Islet of Langerhans (tissue), 1 donor: ENCODE results near the gene PCDHA1.
"Not testable (repeated sequence)": the region's sequence is repeated elsewhere in the genome, so short reads cannot be mapped to it uniquely, and the experiment has no call there.

Experiments
- FAIRE-seq: peaks from one replicate; lab custom pipeline; 2011; peaks lifted over from hg19 to GRCh38; lab: Jason Lieb, UNC

The PCDHA1 gene

DNA sequence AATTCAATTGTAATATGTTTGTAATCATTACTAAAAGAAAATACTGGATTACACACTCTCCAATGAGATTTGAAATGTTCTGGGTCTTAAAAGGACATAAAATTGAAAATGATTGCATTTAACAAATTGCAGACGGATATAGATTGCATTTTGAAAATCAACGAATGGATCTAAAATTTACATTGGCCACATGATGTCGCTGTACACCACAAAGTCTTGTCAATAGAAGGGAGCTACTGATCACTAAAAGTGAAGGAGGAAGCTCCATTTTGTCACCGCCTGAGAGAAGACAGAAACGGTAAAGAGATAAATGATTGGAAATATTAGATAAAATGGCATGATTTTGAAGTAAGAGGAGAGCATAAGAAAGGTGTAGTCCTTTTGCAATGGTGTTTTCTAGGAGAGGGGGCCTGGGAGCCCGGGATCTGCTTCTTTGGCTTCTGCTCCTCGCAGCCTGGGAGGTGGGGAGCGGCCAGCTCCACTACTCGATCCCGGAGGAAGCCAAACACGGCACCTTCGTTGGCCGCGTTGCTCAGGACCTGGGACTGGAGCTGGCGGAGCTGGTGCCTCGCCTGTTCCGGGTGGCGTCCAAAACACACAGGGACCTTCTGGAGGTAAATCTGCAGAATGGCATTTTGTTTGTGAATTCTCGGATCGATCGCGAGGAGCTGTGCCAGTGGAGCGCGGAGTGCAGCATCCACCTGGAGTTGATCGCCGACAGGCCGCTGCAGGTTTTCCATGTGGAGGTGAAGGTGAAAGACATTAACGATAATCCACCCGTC, at the start of gene PCDHA1:
TSS of gene PCDHA1 (plus strand) at position 236 of the 782 bp plus-strand sequence.
- no peak for FAIRE-seq

DNA sequence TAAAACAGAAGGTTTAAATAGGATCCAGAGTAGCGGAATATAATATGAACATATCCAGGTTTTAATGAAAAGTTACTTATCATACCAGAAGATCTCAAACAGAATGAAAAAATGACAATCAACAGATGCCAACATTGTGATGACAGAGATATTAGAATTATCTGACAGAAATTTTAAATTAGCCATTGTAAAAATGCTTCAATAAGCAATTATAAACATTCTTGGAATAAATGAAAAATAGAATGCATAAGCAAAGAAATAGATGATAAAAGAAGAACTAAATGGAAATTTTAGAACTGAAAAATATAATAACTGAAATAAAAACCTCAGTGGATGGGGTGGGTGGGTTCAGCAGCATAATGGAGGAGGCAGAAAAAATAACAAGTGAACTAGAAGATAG, 48.5 kb upstream of the PCDHA1 start:
- FAIRE-seq, result no peak

DNA sequence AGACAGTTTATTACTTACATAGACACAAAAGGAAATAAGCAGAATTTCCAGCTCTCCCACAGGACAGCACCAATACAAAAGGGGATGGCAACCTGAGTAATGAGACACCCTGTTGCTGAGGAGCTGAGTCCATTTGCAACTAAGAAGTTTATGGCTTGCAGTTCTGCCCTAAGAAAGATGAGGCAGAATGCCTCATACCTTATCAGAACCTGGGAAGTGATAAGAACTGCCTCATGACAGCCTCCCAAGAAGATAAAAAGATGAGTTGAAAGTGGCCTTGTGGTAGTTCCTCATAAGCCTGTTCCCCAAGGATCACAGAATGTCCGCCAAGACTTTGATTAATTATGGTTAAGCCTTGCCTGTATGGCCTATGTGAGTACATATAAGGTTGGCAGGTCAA, 44.0 kb upstream of the PCDHA1 start:
- no peak for FAIRE-seq

DNA sequence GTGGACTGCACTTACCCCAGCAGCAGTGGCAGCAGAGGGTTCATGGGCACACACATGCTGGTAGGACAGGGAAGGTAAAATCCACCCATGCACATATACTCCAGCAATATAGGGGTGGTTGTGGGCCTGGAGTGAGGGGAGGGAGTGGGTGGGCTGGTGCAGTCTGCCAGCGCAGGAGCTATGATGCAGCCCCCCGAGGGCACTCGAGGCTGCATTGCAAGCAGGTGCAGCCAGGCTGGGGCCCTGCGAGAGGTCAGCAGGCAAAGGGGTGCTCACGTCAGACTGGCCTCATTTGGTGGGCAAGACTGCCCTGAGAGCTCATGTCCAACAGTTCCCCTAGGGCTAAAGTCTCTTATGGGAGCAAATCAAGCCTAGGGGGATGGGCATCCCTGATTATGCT, 32.4 kb upstream of the PCDHA1 start:
- FAIRE-seq, result no peak

DNA sequence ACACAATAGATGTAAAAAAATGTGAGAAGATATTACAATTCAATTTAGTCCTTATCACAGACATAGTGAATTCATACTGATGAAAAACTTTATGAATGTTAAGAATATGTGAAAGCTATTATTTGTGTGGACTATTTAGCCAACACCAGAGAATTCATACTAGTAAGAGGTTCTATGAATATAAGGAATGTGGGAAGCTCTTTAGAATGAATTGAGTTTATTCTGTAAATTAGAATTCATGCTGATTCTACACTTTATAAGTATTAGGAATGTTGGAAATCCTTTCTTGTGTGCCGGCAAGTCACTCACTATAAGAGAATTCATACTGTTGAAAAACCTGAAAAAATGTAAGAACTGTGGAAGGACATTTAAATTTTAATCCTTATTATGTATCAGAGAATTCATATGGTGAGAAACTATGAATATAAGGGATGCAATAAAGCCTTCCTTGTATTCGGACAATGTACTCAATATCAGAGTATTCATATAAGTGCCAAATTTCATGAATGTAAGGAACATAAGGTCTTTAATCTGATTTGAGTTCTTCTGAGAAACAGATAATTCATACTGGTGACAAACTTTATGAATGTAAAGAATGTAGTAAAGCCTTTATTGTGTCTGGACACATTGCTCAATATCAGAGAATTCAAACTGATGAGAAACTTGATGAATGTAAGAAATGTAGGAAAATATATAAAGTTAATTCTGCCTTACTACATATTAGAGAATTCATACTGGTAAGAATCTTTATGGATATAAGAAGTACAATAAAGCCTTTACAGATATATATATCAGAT, 21.6 kb upstream of the PCDHA1 start:
- FAIRE-seq, result no peak

DNA sequence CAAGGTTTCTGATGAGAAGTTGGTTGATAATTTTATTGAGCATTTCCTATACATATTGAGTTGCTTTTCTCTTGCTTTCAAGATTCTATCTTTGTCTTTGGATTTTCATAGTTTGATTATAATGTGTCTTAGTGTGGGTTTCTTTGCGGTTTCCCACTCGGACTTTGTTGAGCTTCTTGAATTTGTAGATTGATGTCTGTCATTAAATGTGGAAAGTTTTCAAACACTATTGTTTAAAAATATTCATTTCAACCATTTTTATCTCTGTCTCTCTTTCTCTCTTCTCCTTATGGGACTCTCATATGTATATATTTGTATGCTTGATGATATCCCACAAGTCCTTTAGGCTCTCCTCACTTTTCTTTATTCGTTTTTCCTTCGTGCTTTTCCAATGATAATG, 18.5 kb upstream of the PCDHA1 start:
- FAIRE-seq, result no peak

DNA sequence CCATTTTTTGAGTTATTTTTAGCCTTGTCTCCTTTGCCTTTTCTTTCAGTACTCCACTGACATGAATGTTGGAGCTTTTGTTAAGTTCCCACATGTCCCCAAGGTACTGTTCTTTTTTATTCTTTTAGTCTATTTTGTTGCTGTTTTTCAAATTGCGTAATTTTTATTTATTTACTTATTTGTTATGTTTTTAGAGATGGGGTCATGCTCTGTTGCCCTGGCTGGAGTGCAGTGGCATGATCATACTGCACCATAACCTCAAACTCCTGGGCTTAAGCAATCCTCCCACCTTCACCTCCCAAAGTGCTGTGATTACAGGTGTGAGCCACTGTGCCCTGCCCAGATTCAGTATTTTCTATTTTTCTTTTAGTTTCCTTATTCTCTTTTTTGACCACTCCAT, 5.4 kb upstream of the PCDHA1 start:
- FAIRE-seq, result no peak

DNA sequence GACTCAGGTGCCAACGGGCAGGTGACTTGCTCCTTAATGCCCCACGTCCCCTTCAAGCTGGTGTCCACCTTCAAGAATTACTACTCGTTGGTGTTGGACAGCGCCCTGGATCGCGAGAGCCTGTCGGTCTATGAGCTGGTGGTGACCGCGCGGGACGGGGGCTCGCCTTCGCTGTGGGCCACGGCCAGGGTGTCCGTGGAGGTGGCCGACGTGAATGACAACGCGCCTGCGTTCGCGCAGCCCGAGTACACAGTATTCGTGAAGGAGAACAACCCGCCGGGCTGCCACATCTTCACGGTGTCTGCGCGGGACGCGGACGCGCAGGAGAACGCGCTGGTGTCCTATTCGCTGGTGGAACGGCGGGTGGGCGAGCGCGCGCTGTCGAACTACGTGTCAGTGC, 1.5 kb downstream of the PCDHA1 start:
- not testable (repeated sequence) for FAIRE-seq

DNA sequence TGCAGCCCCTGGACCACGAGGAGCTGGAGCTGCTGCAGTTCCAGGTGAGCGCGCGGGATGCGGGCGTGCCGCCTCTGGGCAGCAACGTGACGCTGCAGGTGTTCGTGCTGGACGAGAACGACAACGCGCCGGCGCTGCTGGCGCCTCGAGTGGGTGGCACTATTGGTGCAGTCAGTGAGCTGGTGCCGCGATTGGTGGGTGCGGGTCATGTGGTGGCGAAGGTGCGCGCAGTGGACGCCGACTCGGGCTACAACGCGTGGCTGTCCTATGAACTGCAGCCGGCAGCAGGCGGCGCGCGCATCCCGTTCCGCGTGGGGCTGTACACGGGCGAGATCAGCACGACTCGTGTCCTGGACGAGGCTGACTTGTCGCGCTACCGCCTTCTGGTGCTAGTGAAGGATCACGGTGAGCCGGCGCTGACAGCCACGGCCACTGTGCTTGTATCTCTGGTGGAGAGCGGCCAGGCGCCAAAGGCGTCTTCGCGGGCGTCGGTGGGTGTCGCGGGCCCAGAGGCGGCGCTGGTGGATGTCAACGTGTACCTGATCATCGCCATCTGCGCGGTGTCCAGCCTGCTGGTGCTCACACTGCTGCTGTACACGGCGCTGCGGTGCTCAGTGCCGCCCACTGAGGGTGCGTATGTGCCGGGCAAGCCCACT, 2.0 kb downstream of the PCDHA1 start:
- FAIRE-seq, result not testable (repeated sequence)

DNA sequence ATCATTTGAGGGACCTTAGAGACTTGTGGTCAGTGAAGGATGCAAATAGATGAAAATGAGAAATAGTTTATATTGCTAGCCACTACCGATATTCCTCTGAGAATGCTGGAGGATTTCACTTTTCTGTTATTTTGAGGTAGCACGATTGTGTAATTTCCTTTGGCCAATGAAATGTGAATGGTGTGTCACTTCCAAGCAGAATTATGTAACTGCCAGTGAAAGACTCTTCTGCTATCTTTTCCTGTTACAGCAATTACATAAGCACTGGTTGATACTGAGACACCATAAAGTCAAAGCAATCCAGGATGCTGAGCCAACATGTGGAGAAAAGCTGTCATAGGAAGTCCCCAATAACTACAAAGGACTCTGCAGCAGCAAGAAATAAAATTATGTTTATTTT, 5.1 kb downstream of the PCDHA1 start:
- no peak for FAIRE-seq

DNA sequence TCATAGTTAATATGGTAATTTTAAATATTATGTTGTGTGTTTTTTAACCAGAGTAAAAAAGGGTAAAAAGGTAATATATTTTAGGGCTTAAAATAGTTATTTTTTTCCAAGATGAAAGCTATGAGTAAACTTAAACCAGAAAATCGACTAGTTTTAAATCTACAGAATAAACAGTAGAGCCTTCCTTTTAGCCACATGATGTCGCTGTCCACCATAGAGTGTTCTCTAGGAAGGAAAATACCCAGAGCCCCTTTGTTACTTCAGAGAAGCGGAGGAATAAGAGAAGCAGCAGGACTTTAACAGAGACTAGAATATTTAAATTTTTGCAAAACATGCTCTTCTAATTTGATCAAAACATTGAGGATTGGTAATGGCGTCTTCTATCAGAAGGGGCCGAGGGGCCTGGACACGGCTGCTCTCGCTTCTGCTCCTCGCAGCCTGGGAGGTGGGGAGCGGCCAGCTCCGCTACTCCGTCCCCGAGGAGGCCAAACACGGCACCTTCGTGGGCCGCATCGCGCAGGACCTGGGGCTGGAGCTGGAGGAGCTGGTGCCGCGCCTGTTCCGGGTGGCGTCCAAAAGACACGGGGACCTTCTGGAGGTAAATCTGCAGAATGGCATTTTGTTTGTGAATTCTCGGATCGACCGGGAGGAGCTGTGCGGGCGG, 8.8 kb downstream of the PCDHA1 start, which contains the start of gene PCDHA2:
TSS of gene PCDHA2 (plus strand) at position 258 of the 664 bp plus-strand sequence.
- FAIRE-seq, result no peak

DNA sequence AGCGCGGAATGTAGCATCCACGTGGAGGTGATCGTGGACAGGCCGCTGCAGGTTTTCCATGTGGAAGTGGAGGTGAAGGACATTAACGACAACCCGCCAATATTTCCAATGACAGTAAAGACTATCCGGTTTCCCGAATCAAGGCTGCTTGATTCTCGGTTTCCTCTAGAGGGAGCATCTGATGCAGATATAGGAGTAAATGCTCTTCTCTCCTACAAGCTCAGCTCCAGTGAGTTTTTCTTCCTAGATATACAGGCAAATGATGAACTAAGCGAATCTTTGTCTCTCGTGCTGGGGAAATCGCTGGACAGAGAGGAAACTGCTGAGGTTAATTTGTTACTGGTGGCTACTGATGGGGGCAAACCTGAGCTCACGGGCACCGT, 9.3 kb downstream of the PCDHA1 start:
- no peak for FAIRE-seq

DNA sequence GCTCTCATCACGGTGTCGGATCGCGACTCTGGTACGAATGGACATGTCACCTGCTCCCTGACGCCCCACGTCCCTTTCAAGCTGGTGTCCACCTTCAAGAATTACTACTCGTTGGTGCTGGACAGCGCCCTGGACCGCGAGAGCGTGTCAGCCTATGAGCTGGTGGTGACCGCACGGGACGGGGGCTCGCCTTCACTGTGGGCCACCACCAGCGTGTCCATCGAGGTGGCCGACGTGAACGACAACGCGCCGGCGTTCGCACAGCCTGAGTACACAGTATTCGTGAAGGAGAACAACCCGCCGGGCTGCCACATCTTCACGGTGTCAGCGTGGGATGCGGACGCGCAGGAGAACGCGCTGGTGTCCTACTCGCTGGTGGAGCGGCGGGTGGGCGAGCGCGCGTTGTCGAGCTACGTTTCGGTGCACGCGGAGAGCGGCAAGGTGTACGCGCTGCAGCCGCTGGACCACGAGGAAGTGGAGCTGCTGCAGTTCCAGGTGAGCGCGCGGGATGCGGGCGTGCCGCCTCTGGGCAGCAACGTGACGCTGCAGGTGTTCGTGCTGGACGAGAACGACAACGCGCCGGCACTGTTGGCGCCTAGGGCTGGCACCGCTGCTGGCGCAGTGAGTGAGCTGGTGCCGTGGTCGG, 10.3 kb downstream of the PCDHA1 start:
- FAIRE-seq, result not testable (repeated sequence)

DNA sequence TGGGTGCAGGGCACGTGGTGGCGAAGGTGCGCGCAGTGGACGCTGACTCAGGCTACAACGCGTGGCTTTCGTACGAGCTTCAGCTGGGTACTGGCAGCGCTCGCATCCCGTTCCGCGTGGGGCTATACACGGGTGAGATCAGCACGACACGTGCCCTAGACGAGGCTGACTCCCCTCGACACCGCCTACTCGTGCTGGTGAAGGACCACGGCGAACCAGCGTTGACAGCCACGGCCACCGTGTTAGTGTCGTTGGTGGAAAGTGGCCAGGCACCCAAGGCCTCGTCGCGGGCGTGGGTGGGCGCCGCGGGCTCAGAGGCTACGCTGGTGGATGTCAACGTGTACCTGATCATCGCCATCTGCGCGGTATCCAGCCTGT, 10.8 kb downstream of the PCDHA1 start:
- no peak for FAIRE-seq

DNA sequence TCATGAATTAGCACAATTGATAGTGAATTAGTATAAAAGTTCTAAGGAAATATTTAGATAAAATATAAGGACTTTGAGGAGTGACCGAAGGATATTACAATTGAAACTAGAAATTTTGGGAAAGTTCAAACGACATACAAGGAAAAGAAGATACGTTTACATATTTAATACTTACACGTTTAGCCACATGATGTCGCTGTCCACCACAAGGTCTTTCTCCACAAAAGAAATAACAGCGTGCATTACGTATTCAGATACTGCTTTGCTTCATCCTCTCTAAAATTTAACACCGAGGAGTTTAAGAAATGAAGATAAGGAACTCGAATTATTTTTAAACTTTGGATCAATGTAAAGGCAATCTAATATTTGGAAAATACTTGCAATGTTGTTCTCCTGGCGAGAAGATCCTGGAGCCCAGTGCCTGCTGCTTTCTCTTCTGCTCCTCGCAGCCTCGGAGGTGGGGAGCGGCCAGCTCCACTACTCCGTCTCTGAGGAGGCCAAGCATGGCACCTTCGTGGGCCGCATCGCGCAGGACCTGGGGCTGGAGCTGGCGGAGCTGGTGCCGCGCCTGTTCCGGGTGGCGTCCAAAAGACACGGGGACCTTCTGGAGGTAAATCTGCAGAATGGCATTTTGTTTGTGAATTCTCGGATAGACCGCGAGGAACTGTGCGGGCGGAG, 15.0 kb downstream of the PCDHA1 start, which contains the start of gene PCDHA3:
TSS of gene PCDHA3 (plus strand) at position 242 of the 678 bp plus-strand sequence.
- no peak for FAIRE-seq

DNA sequence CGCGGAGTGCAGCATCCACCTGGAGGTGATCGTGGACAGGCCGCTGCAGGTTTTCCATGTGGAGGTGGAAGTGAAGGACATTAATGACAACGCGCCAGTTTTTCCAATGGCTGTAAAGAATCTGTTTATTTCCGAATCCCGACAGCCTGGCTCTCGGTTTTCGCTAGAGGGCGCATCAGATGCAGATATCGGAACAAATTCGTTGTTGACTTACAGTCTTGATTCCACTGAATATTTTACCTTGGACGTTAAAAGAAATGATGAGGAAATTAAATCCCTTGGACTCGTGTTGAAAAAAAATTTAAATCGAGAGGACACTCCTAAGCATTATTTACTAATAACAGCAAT, 15.5 kb downstream of the PCDHA1 start:
- no peak for FAIRE-seq

DNA sequence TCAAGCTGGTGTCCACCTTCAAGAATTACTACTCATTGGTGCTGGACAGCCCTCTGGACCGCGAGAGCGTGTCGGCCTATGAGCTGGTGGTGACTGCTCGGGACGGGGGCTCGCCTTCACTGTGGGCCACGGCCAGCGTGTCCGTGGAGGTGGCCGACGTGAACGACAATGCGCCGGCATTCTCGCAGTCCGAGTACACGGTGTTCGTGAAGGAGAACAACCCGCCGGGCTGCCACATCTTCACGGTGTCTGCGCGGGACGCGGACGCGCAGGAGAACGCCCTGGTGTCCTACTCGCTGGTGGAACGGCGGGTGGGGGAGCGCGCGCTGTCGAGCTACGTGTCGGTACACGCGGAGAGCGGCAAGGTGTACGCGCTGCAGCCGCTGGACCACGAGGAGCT, 16.4 kb downstream of the PCDHA1 start:
- not testable (repeated sequence) for FAIRE-seq

DNA sequence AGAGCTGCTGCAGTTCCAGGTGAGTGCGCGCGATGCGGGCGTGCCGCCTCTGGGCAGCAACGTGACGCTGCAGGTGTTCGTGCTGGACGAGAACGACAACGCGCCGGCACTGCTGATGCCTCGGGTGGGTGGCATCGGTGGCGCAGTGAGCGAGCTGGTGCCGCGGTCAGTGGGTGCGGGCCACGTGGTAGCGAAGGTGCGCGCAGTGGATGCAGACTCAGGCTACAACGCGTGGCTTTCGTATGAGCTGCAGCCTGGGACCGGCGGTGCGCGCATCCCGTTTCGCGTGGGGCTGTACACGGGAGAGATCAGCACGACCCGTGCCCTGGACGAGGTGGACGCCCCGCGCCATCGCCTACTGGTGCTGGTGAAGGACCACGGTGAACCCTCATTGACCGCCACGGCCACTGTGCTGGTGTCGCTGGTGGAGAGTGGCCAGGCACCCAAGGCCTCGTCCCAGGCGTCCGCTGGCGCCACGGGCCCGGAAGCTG, 16.9 kb downstream of the PCDHA1 start:
- no peak for FAIRE-seq

DNA sequence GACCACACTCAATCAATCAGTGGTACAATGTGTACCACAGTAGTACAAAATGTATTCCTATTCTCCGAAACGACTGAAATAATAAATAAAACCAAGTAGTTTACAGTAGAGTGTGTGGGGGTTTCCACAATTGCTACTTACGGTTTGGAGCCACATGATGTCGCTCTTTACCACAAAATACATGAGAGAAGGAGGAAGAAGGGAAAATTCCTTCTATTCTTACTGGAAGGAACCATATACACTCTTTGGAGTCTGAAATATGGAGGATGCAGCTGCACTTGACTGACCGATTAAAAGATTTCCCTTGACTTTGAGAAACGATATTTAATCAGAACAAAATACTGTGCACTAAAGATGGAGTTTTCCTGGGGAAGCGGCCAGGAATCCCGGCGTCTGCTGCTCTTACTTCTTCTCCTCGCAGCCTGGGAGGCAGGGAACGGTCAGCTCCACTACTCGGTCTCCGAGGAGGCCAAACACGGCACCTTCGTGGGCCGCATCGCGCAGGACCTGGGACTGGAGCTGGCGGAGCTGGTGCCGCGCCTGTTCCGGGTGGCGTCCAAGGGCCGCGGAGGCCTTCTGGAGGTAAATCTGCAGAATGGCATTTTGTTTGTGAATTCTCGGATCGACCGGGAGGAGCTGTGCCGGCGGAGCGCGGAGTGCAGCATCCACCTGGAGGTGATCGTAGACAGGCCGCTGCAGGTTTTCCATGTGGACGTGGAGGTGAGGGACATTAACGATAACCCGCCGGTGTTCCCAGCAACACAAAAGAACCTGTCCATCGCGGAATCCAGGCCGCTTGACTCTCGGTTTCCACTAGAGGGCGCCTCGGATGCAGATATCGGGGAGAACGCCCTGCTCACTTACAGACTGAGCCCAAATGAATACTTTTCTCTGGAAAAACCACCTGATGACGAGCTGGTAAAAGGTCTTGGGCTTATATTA, 21.2 kb downstream of the PCDHA1 start, which contains the start of gene PCDHA4:
TSS of gene PCDHA4 (plus strand) at position 235 of the 942 bp plus-strand sequence.
- FAIRE-seq, result no peak
